EH (cell line): Measurements from ENCODE around the gene CPNE9.

Experiments used
- DNase-seq: peaks from one replicate; pipeline ENCODE4 v3.0.0-alpha.2; 2015; ENCODE audit warnings: low read depth

Gene CPNE9

GRCh38 chr3:9687514-9687913 is 16.1 kb upstream of the CPNE9 start:
- DNase-seq = no peak

- DNase-seq = no peak
These were observed 14.7 kb upstream of the CPNE9 start for GRCh38 chr3:9688961-9689360.

GRCh38 chr3:9689757-9690156 is 13.9 kb upstream of the CPNE9 start:
- DNase-seq = no peak

- DNase-seq = no peak
These were observed 12.9 kb upstream of the CPNE9 start for GRCh38 chr3:9690451-9691450.

GRCh38 chr3:9691636-9692035 is 12.0 kb upstream of the CPNE9 start:
- DNase-seq = no peak

GRCh38 chr3:9692416-9692815 is 11.2 kb upstream of the CPNE9 start:
- no peak for DNase-seq

- DNase-seq = no peak
These were observed 8.3 kb upstream of the CPNE9 start for GRCh38 chr3:9695345-9695744.

- no peak for DNase-seq
These were observed 7.9 kb upstream of the CPNE9 start for GRCh38 chr3:9695746-9696145.

- DNase-seq = no peak
These were observed 7.0 kb upstream of the CPNE9 start for GRCh38 chr3:9696480-9697220.

GRCh38 chr3:9697892-9698291 is 5.7 kb upstream of the CPNE9 start:
- DNase-seq = no peak

- no peak for DNase-seq
These were observed 5.3 kb upstream of the CPNE9 start for GRCh38 chr3:9698293-9698692.

- no peak for DNase-seq
These were observed 3.1 kb upstream of the CPNE9 start for GRCh38 chr3:9700536-9700935.

- DNase-seq = no peak
These were observed 2.6 kb upstream of the CPNE9 start for GRCh38 chr3:9701006-9701405.

- no peak for DNase-seq
These were observed 1.9 kb upstream of the CPNE9 start for GRCh38 chr3:9701711-9702110.

- no peak for DNase-seq
These were observed 393 bp upstream of the CPNE9 start for GRCh38 chr3:9703240-9703639.

- DNase-seq = peak; percentile 48
These were observed 1.0 kb downstream of the CPNE9 start for GRCh38 chr3:9704347-9705322.

GRCh38 chr3:9710174-9710739 is 6.6 kb downstream of the CPNE9 start:
- no peak for DNase-seq

- DNase-seq = no peak
These were observed 8.8 kb downstream of the CPNE9 start for GRCh38 chr3:9712415-9712814.

- DNase-seq = no peak
These were observed 9.5 kb downstream of the CPNE9 start for GRCh38 chr3:9713142-9713541.

- no peak for DNase-seq
These were observed 11.5 kb downstream of the CPNE9 start for GRCh38 chr3:9715136-9715535.

- peak; percentile 90 for DNase-seq
These were observed 12.3 kb downstream of the CPNE9 start for GRCh38 chr3:9715764-9716437.
